Hematopoietic multipotent progenitor cell (in vitro differentiated cells): Measurements from ENCODE around the gene ACAP3. TPM values are rescaled to one million over a fixed set of nuclear protein-coding genes. Genes with fewer than 3 reads are reported as not detected.
A peak's percentile ranks its signal among the peaks of the same experiment; 100 is the strongest.

Experiments used
- DNase-seq, 3 donors: peaks; one replicate each; pipeline ENCODE4 v3.0.0-alpha.2; 2011 to 2015; ENCODE audit warnings: low read depth in 2 of 3, low spot score in 2 of 3
- total RNA-seq: library from RNA; depleted of rRNA; stranded (reverse); fragments of >200 nt; gene quantifications from one replicate; pipeline ENCODE4 v1.2.3, GENCODE V29; 2012

Gene ACAP3
- total RNA-seq, 1 donor: 41.2 TPM

DNA sequence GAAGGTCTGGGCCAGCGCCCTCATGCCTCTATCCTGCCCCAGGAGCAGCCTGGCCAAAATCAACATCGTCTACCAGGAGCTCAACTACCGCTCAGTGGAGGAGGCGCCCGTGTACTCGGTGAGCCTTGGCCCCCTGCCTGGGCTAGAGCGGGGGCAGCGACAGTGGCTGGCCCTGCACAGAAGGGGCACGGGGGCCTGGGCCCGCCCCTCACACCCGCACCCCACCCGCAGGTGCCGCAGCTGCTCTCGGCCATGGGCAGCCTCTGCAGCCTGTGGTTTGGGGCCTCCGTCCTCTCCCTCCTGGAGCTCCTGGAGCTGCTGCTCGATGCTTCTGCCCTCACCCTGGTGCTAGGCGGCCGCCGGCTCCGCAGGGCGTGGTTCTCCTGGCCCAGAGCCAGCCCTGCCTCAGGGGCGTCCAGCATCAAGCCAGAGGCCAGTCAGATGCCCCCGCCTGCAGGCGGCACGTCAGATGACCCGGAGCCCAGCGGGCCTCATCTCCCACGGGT lies 16.7 kb downstream of the ACAP3 start:
- no peak for DNase-seq

GRCh38 chr1:1290238-1290731 lies 17.4 kb downstream of the ACAP3 start:
- peak in 2 of 3 donors; percentile 41 to 62 for DNase-seq

DNA sequence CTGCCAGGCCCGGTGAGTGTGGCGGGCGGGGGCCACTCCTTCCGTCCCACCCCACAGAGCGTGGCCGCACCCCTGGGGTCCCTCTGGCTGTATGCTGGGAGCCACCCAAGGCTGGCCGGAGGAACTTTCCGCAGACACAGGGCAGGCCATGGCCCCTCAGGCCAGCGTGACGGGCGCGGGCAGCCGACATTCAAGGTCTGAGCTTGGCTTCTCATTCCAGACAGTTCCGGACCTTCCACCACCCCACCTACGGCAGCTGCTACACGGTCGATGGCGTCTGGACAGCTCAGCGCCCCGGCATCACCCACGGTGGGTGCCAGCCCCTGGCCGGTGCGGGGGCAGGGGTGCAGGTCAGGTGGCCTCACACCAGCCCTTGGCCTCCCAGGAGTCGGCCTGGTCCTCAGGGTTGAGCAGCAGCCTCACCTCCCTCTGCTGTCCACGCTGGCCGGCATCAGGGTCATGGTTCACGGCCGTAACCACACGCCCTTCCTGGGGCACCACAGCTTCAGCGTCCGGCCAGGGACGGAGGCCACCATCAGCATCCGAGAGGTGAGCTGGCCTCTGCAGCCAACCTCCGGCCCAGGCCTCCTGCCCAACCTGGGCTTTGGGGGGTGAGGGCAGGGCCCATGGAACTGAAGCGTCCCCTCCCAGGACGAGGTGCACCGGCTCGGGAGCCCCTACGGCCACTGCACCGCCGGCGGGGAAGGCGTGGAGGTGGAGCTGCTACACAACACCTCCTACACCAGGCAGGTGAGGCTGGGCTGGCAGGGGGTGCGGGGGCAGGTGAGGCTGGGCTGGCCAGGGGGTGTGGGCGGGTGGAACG lies 20.2 kb downstream of the ACAP3 start:
- DNase-seq: no peak

DNA sequence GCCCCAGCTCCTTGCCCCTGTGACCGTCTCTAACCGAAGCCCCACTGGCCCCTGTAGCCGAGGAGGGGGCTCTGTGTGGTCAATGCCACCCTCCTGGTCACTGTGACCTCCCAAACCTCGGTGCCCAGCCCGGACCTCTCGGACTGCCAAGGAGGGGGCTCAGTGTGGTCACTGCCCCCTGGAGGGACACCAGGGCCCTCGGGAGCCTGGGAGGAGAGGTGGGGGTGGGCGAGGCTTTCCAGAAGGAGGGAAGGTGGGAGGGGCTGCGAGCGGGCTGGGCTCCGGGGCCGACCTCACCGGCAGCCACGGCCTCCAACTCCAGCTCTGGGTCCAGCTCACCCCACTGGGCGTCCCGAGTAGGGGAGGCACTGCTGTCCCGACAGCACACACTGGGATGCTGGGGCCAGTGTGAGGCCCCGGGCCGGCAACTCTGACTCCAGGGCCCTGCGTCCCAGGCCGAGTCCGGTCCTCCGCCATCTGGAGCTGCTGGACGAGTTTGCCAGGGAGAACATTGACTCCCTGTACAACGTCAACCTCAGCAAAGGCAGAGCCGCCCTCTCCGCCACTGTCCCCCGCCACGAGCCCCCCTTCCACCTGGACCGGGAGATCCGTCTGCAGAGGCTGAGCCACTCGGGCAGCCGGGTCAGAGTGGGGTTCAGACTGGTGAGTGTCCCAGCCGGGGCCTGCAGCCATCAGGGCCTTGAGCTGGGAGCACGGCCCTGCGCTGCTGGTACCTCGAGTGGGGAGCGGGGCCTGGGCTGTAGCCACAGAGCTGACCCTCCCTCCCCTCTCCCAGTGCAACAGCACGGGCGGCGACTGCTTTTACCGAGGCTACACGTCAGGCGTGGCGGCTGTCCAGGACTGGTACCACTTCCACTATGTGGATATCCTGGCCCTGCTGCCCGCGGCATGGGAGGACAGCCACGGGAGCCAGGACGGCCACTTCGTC lies 21.1 kb downstream of the ACAP3 start:
- DNase-seq: no peak

DNA sequence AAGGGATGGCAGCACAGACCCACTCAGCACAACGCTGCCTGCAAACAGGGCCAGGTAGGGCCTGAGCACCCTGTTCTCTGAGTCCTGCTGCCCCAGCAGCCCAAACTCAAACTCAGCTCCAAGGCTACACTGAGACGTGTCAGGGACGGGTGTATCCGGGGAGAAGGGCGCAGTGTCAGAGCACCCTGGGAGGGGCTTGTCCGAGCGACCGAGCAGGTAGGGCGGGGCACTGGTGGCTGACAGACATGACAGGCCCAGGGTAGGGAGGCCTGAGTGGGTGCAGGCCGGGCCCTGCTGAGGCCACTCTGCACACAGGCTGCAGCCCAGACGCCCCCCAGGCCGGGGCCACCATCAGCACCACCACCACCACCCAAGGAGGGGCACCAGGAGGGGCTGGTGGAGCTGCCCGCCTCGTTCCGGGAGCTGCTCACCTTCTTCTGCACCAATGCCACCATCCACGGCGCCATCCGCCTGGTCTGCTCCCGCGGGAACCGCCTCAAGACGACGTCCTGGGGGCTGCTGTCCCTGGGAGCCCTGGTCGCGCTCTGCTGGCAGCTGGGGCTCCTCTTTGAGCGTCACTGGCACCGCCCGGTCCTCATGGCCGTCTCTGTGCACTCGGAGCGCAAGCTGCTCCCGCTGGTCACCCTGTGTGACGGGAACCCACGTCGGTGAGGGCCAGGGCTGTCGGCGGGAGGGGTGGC lies 22.0 kb downstream of the ACAP3 start:
- no peak for DNase-seq

- no peak for DNase-seq
These were observed 22.6 kb downstream of the ACAP3 start for GRCh38 chr1:1285102-1285571.

- DNase-seq: no peak
These were observed 23.3 kb downstream of the ACAP3 start for GRCh38 chr1:1284221-1285101.

GRCh38 chr1:1283821-1284220 lies 23.9 kb downstream of the ACAP3 start:
- DNase-seq: peak in 1 of 3 donors; percentile 22

- no peak for DNase-seq
These were observed 24.7 kb downstream of the ACAP3 start for GRCh38 chr1:1282998-1283397.

- DNase-seq: no peak
These were observed 26.0 kb downstream of the ACAP3 start for GRCh38 chr1:1281533-1282321.

DNA sequence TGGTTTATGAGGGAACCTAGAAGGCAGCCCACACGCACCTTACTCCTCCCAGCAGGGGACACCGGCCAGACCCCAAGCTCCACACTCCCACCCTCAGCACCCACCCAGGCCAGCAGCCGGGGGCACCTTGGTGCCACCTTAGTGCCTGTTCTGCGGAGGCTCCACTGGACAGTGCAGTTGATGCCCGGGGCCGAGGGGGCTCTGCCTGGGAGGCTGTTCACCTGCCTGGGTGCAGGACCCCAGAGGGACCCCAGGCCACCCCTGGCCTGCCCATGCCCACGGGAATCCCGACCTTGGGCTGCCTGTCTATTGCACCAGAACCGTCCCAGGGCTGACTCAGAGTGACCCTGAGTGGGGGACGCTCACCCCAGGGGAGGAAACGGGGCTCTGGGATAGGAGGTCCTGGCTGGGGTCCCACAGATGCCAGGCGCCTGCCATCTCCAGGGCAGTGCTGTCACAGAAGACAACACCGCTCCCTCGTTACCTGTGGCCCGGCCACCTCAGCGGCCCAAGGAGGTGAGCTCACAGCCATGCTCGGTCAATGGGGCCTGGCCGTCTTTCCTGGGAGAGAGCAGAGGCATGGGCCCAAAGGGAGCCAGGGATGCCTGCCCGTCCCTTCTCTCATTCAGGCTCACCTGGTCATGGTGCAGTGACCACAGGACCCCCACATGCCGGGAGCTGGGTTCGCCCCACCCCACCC lies 26.8 kb downstream of the ACAP3 start:
- DNase-seq: no peak

DNA sequence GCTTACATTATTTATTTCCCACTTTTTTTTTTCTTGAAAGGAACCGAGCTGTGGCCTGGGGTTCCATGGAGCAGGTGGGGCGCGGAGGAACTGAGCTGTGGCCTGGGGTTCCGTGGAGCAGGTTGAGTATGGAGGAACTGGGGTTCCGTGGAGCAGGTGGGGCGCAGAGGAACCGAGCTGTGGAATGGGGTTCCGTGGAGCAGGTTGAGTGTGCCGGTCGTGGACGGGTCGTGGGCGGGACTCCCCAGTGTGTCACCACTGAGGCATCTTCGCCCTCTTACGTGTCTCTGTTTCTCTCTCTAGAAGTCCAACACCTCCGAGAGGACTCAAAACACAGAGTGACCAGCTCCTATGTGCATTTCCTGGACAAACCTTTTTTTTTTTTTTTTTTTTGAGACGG lies 28.7 kb downstream of the ACAP3 start:
- DNase-seq: no peak

- no peak for DNase-seq
These were observed 29.1 kb downstream of the ACAP3 start for GRCh38 chr1:1278620-1279019.

- no peak for DNase-seq
These were observed 31.9 kb downstream of the ACAP3 start for GRCh38 chr1:1275836-1276235.

DNA sequence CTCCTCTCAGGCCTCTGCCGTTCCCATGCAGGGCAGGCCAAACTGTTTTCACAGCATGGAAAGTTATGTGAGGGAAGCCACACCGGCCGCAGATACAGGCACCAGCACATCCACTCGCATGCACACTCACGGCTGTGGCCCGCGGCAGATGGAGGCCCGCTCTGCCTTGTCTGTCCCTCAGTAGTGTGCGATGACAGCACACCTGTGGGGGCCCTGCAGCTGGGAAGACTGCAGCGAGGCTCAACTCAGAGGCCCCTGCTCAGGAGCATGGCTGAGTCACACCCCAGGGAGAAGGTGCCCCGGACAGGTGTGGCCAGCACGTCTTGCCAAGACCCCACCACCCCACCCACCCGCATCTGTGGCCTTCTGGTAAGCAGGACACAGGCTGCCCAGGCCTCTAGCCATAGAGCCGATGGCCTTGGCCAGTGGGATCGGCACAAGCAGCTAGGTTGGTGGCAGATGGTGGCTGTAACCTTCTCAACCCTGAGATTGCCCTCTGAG lies 32.7 kb downstream of the ACAP3 start:
- no peak for DNase-seq

DNA sequence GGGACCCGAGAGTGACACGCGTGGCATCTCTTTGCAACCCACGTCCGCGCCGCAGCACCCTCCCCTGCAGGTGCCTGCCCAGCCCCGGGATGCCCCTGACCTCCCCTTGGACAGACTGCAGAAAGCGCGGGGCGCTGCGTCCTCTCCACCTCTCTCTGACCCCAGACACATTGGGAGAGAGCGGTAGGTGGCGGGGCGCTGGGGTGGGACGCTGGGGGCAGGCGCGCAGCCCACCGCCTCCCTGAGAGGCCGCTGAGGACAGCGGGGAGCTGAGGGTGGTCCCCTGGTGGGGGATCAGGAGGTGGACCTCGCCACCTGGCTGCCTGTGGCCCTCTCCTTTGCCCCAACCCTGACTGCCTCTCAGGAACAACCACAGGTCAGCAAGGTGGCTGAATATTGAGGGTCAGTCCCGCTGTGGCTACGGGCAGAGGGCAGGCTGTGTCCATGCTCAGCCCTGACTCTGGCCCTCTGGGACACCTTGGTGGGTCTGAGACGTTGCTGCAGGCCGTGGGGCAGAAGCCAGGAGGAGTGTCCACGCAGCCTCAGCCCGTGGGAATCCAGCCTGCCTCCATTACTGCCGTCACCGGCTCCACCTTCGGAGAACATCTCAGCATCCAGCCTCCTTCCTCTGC lies 33.3 kb downstream of the ACAP3 start:
- DNase-seq: no peak

- peak; percentile 76 to 92 (median 91) for DNase-seq
These were observed 34.0 kb downstream of the ACAP3 start, which contains the start of gene UBE2J2 for GRCh38 chr1:1273512-1274298. Gene UBE2J2 (minus strand): TSS chr1:1273854. CDS start chr1:1267992, 5,862 bp downstream.
